A673 (cell line): ENCODE measurements around the gene AGBL2. TPM values are rescaled to one million over a fixed set of nuclear protein-coding genes. Genes with fewer than 3 reads are reported as not detected.

ENCODE experiments used
- BruUV-seq: library from RNA; stranded (reverse); fragments of 400-500 nt; replicated peaks from 2 replicates; lab custom pipeline; 2021; lab: Mats Ljungman, UMichigan
- CTCF ChIA-PET: fragments of 300-600 bp; sonication (Branson Sonifier 250); formaldehyde crosslinking; loops from one replicate; lab custom pipeline; 2022; ENCODE audit warnings: antibody characterized with exemption; lab: Charles Lee
- POLR2A ChIA-PET: fragments of 300-600 bp; sonication (Branson Sonifier 250); formaldehyde crosslinking; loops from one replicate; lab custom pipeline; 2022; ENCODE audit warnings: antibody characterized with exemption; ENCODE audit not compliant: low non-redundant PET; lab: Charles Lee
- DNase-seq: peaks from one replicate; pipeline ENCODE4 v3.0.0-alpha.2; 2015; ENCODE audit warnings: low spot score
- H3K27ac ChIP-seq: fragments of 200-600 bp; sonication (generic); 2 replicates; pipeline ENCODE4 v1.5.1; 2016; ENCODE audit warnings: mixed run types, low read depth, mild to moderate bottlenecking, mixed read lengths, antibody characterized with exemption, low read length; ENCODE audit not compliant: poor library complexity, severe bottlenecking
- H3K27me3 ChIP-seq: fragments of 200-600 bp; sonication (generic); replicated peaks from 2 replicates; pipeline ENCODE4 v1.6.1; 2017; ENCODE audit warnings: mixed run types, low read depth, mild to moderate bottlenecking, mixed read lengths, antibody characterized with exemption, low read length; ENCODE audit not compliant: insufficient read depth, poor library complexity
- H3K36me3 ChIP-seq: fragments of 200-600 bp; sonication (generic); 2 replicates; pipeline ENCODE4 v1.6.1; 2016; ENCODE audit warnings: mixed run types, mild to moderate bottlenecking, mixed read lengths, antibody characterized with exemption, low read length; ENCODE audit not compliant: insufficient read depth, poor library complexity, severe bottlenecking
- H3K4me1 ChIP-seq: fragments of 200-600 bp; sonication (generic); 2 replicates; pipeline ENCODE4 v1.6.1; 2017; ENCODE audit warnings: mixed run types, mild to moderate bottlenecking, mixed read lengths, antibody characterized with exemption, low read length; ENCODE audit not compliant: insufficient read depth, poor library complexity, severe bottlenecking
- H3K4me3 ChIP-seq: fragments of 200-600 bp; sonication (generic); 2 replicates; pipeline ENCODE4 v1.5.1; 2016; ENCODE audit warnings: low read depth, mixed run types, mild to moderate bottlenecking, mixed read lengths, low read length; ENCODE audit not compliant: poor library complexity, severe bottlenecking
- H3K9me3 ChIP-seq: fragments of 200-600 bp; sonication (generic); 2 replicates; pipeline ENCODE4 v1.6.1; 2016; ENCODE audit warnings: mixed run types, low read depth, mild to moderate bottlenecking, mixed read lengths, antibody characterized with exemption, low read length; ENCODE audit not compliant: poor library complexity, severe bottlenecking
- CTCF ChIP-seq: fragments of 300-800, 200-600 bp; sonication (generic); conservative IDR thresholded peaks from 2 replicates; pipeline ENCODE4 v1.5.1; 2017; ENCODE audit warnings: low read depth, mild to moderate bottlenecking, antibody characterized with exemption, low read length, moderate library complexity, mixed read lengths
- EZH2 ChIP-seq: fragments of 200-600 bp; sonication (generic); IDR thresholded peaks from 2 replicates; pipeline ENCODE4 v1.6.1; 2017; ENCODE audit warnings: borderline replicate concordance, low read depth, mild to moderate bottlenecking, mixed read lengths, antibody characterized with exemption, low read length; ENCODE audit not compliant: poor library complexity, severe bottlenecking
- intact Hi-C: fragments of 100-400 bp; cut with micrococcal nuclease; formaldehyde crosslinking; loops from one replicate; pipeline ENCODE4 v1.10.0; 2022; ENCODE audit not compliant: unreplicated experiment
- total RNA-seq: library from RNA; stranded (reverse); gene quantifications from 2 replicates; pipeline ENCODE4 v1.2.3, GENCODE V29; 2021

The AGBL2 gene
- total RNA-seq, 1 experiment from 2014 or later: 6.5 TPM

DNA sequence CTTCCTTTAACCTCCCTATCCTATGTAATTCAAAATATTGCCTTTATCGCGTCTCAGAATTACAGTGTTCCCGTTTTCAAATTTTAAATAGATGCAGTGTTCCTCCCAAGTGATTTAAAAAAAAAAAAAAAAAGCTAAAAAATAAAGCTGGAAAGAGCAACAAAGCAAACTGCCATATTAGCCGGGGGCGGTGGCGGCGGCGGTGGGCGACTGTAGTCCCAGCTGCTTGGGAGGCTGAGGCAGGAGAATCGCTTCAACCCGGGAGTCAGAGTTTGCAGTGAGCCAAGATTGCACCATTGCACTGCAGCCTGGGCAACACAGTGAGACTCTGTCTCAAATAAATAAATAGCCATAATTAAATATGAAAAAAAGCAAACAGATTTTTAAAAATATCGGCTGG, 5.5 kb upstream of the AGBL2 start:
- H3K27me3 ChIP-seq: no peaks in the 10 kb centered on the region
- peaks cover 98% of the 10 kb centered on the region for H3K36me3 ChIP-seq
- H3K27ac ChIP-seq: no peak overlapping the region
- intact Hi-C loops: no loop called here
- POLR2A ChIA-PET: interaction anchor here (0.6 kb wide), 2 partner anchors 11 to 399 kb away, joined by 3 read pairs; no protein-coding TSS in a partner anchor
- H3K4me1 ChIP-seq: peaks cover under 1% of the 10 kb centered on the region
- CTCF ChIA-PET: no interaction called here
- H3K9me3 ChIP-seq: no peaks in the 10 kb centered on the region
- no peak for TF ChIP-seq CTCF
- TF ChIP-seq EZH2: no peak
- no peak overlapping the region for H3K4me3 ChIP-seq
- no TSS peak for BruUV-seq
- no peak for DNase-seq

DNA sequence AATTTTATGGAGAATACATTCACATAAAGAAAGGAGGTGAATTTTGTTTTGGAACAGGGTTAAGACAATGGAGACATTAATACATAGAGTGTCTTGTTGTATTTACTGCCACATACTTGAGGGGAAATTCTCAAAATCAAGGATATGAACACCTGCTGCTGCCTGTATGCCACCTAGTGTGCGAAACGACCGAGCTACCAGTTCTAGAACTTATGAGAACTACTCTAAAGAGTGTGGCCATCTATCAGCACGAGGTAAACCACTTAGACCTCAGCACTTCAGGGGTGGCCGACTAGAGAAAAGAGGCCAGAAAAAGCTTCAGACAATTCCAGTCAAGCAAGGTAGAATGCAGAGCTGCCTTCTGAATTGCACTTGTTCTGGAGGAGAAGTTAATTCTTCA, 1.5 kb upstream of the AGBL2 start:
- TF ChIP-seq CTCF (no peak), EZH2 (no peak)
- ChIA-PET POLR2A (interaction anchor here (0.6 to 0.7 kb wide), 2 partner anchors 25 to 31 kb away, joined by 5 read pairs; no protein-coding TSS in a partner anchor), CTCF (interaction anchor here (0.6 kb wide), 1 partner anchor 60 kb away, joined by 3 read pairs; no protein-coding TSS in a partner anchor)
- peak overlapping the region; percentile 11 for H3K27ac ChIP-seq
- no peak for DNase-seq
- no peak overlapping the region for H3K4me3 ChIP-seq
- intact Hi-C loops: loop anchor here (2.0 kb wide), 1 partner anchor 20 kb away; no protein-coding TSS in a partner anchor
- no peaks in the 10 kb centered on the region for H3K27me3 ChIP-seq
- peaks cover 59% of the 10 kb centered on the region for H3K36me3 ChIP-seq
- H3K9me3 ChIP-seq: no peaks in the 10 kb centered on the region
- H3K4me1 ChIP-seq: peaks cover 12% of the 10 kb centered on the region
- BruUV-seq: TSS peak; percentile 25

DNA sequence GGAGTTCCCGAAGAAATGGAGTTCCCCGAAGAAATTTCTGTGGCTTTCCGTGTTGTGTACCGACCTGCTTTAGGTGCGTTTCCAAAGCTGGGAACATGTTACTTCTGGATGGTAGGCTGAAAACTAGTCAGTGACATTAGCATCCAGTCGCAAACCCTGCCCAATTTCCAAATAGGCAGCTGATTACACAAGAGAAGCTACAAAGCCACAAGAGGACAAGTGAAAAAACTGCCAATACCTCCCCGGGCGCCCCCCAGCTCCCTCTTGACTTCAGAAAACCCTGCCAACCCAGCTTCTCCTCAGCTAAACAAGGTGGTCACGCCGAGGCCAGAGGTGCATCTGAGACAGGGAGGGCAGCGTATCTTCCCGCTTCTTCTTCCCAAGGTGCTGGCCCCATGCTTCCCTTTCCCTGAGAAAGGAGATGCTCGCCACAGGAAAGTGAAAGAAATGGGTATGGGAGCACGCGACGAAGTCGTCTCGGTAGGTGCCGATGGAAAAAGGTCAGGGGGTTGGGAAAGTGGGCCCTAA, 551 bp downstream of the AGBL2 start:
- peaks cover 12% of the 10 kb centered on the region for H3K4me1 ChIP-seq
- POLR2A ChIA-PET: no interaction called here
- TSS peak; percentile 42 for BruUV-seq

More for the DNA sequence above, 551 bp downstream of the AGBL2 start:
- H3K9me3 ChIP-seq: no peaks in the 10 kb centered on the region
- no peaks in the 10 kb centered on the region for H3K27me3 ChIP-seq
- intact Hi-C loops: loop anchor here (2.0 kb wide), 1 partner anchor 72 kb away; the partner anchor contains the start of gene MTCH2
- TF ChIP-seq EZH2 (no peak), CTCF (no peak)
- CTCF ChIA-PET: interaction anchor here (1.0 kb wide), 1 partner anchor 72 kb away, joined by 3 read pairs; no protein-coding TSS in a partner anchor
- DNase-seq: peak; percentile 52
- peak overlapping the region; percentile 61 for H3K4me3 ChIP-seq
- peak overlapping the region; percentile 63 for H3K27ac ChIP-seq
- peaks cover 40% of the 10 kb centered on the region for H3K36me3 ChIP-seq
